Measurements from ENCODE around the gene FAM124B.

- TF ChIP-seq, protein P1, sequence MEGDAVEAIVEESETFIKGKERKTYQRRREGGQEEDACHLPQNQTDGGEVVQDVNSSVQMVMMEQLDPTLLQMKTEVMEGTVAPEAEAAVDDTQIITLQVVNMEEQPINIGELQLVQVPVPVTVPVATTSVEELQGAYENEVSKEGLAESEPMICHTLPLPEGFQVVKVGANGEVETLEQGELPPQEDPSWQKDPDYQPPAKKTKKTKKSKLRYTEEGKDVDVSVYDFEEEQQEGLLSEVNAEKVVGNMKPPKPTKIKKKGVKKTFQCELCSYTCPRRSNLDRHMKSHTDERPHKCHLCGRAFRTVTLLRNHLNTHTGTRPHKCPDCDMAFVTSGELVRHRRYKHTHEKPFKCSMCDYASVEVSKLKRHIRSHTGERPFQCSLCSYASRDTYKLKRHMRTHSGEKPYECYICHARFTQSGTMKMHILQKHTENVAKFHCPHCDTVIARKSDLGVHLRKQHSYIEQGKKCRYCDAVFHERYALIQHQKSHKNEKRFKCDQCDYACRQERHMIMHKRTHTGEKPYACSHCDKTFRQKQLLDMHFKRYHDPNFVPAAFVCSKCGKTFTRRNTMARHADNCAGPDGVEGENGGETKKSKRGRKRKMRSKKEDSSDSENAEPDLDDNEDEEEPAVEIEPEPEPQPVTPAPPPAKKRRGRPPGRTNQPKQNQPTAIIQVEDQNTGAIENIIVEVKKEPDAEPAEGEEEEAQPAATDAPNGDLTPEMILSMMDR (IDR thresholded peaks at IDR 0.05) = no peak
- TF ChIP-seq EZH2 (IDR thresholded peaks at IDR 0.05) = no peak
Measured at GRCh38 chr2:224413381-224413780, 11.5 kb upstream of the FAM124B start.
